Suprapubic skin (tissue), 4 donors: ENCODE data around the gene CRIP2. TPM values are rescaled to one million over a fixed set of nuclear protein-coding genes. Genes with fewer than 3 reads are reported as not detected.

Experiments used
- DNase-seq, 2 donors: peaks; one replicate each; pipeline ENCODE4 v3.0.0-alpha.2; 2019; ENCODE audit warnings: low spot score in 2 of 2
- H3K27ac ChIP-seq: fragments of 200-600 bp; sonication (generic); one replicate; pipeline ENCODE4 v1.5.1; 2019
- H3K27me3 ChIP-seq: fragments of 200-600 bp; sonication (generic); one replicate; pipeline ENCODE4 v1.5.1; 2019
- H3K36me3 ChIP-seq: fragments of 200-600 bp; sonication (generic); one replicate; pipeline ENCODE4 v1.5.1; 2019
- H3K4me1 ChIP-seq: fragments of 200-600 bp; sonication (generic); one replicate; pipeline ENCODE4 v1.5.1; 2019
- H3K4me3 ChIP-seq: fragments of 200-600 bp; sonication (generic); one replicate; pipeline ENCODE4 v1.5.1; 2019; ENCODE audit warnings: mild to moderate bottlenecking
- H3K9me3 ChIP-seq: fragments of 200-600 bp; sonication (generic); one replicate; pipeline ENCODE4 v1.5.1; 2019
- CTCF ChIP-seq, 2 donors: fragments of 200-600 bp in 1 of 2; fragments of 450-650 bp in 1 of 2; sonication (generic) in 1 of 2; IDR thresholded peaks; one replicate each; pipeline ENCODE4 v1.5.1; 2016 to 2019; ENCODE audit warnings: antibody characterized with exemption in 2 of 2, mild to moderate bottlenecking in 1 of 2, moderate library complexity in 1 of 2
- EP300 ChIP-seq: sonication (generic); formaldehyde crosslinking; IDR thresholded peaks from one replicate; pipeline ENCODE4 v1.6.1; 2017; ENCODE audit warnings: antibody characterized with exemption
- POLR2A ChIP-seq, 2 donors: fragments of 450-650 bp; IDR thresholded peaks; one replicate each; pipeline ENCODE4 v1.6.1; 2017; ENCODE audit warnings: antibody characterized with exemption in 2 of 2, mild to moderate bottlenecking in 2 of 2, moderate library complexity in 2 of 2
- POLR2AphosphoS5 ChIP-seq, 3 donors: sonication (generic); formaldehyde crosslinking; IDR thresholded peaks; one replicate each; pipeline ENCODE4 v1.6.1; 2017; ENCODE audit warnings: antibody characterized with exemption in 3 of 3
- WGBS: methylation state at CpG from one replicate; pipeline ENCODE4 v1.1.5; 2018; 5-methylcytosine and 5-hydroxymethylcytosine counted together
- total RNA-seq, 4 donors: library from RNA; depleted of rRNA; stranded (reverse); fragments of >200 nt; gene quantifications; one replicate each; pipeline ENCODE4 v1.1.0, GENCODE V29; 2016

The CRIP2 gene
- total RNA-seq, 4 donors from 2014 or later = 70.7 to 140 (median 104) TPM

GRCh38 chr14:105484069-105484996, 9.7 kb downstream of the CRIP2 start:
- Histone ChIP-seq H3K27me3 (no peaks in the 10 kb centered on the region), H3K4me1 (peaks cover 94% of the 10 kb centered on the region), H3K9me3 (no peaks in the 10 kb centered on the region), H3K27ac (peak overlapping the region; percentile 90), H3K4me3 (no peak overlapping the region), H3K36me3 (peaks cover 1% of the 10 kb centered on the region)
- WGBS = 31% methylated on average over 14 of the region's 20 CpGs
- DNase-seq = peak in 1 of 2 donors; percentile 95
- TF ChIP-seq POLR2AphosphoS5 (IDR thresholded peaks at IDR 0.05) (peak in 2 of 3 donors; percentile 12 to 30), CTCF (IDR thresholded peaks at IDR 0.05) (no peak), POLR2A (IDR thresholded peaks at IDR 0.05) (no peak)

GRCh38 chr14:105484997-105485393, 10.4 kb downstream of the CRIP2 start:
- TF ChIP-seq POLR2AphosphoS5 (IDR thresholded peaks at IDR 0.05) = no peak
- 47% methylated on average over 3 of the region's 16 CpGs for WGBS

GRCh38 chr14:105485739-105486162, 11.1 kb downstream of the CRIP2 start:
- no peaks in the 10 kb centered on the region for H3K27me3 ChIP-seq
- H3K27ac ChIP-seq = peak overlapping the region; percentile 90
- TF ChIP-seq CTCF (IDR thresholded peaks at IDR 0.05) (peak in 1 of 2 donors; percentile 13), EP300 (no peak), POLR2AphosphoS5 (IDR thresholded peaks at IDR 0.05) (no peak), POLR2A (IDR thresholded peaks at IDR 0.05) (no peak)
- H3K4me1 ChIP-seq = peaks cover 97% of the 10 kb centered on the region
- H3K9me3 ChIP-seq = no peaks in the 10 kb centered on the region
- no peak for DNase-seq
- peak overlapping the region; percentile 82 for H3K4me3 ChIP-seq
- 28% methylated on average over 8 of the region's 12 CpGs for WGBS
- H3K36me3 ChIP-seq = no peaks in the 10 kb centered on the region

More at GRCh38 chr14:105484997-105485393, 10.4 kb downstream of the CRIP2 start:
- peaks cover 100% of the 10 kb centered on the region for H3K4me1 ChIP-seq
- no peaks in the 10 kb centered on the region for H3K27me3 ChIP-seq
- H3K27ac ChIP-seq = peak overlapping the region; percentile 90
- no peak overlapping the region for H3K4me3 ChIP-seq
- DNase-seq = no peak
- no peaks in the 10 kb centered on the region for H3K36me3 ChIP-seq
- no peaks in the 10 kb centered on the region for H3K9me3 ChIP-seq

GRCh38 chr14:105486163-105486973, 11.7 kb downstream of the CRIP2 start, which contains the start of gene CRIP1:
Gene CRIP1, plus strand, starts transcription at chr14:105486886. Its CDS starts 374 bp downstream, at chr14:105487260.
- no peaks in the 10 kb centered on the region for H3K36me3 ChIP-seq
- no peaks in the 10 kb centered on the region for H3K9me3 ChIP-seq
- H3K4me1 ChIP-seq = peaks cover 92% of the 10 kb centered on the region
- no peaks in the 10 kb centered on the region for H3K27me3 ChIP-seq
- TF ChIP-seq POLR2A (IDR thresholded peaks at IDR 0.05) (no peak), EP300 (no peak), POLR2AphosphoS5 (IDR thresholded peaks at IDR 0.05) (no peak), CTCF (IDR thresholded peaks at IDR 0.05) (no peak)
- H3K4me3 ChIP-seq = peak within 1 kb of the TSS; percentile 82
- no peak for DNase-seq
- 6% methylated on average over 9 of the region's 56 CpGs for WGBS
- H3K27ac ChIP-seq = peak within 1 kb of the TSS; percentile 90

- peak in 1 of 2 donors; percentile 94 for DNase-seq
- Histone ChIP-seq H3K9me3 (no peaks in the 10 kb centered on the region), H3K27me3 (no peaks in the 10 kb centered on the region), H3K4me1 (peaks cover 92% of the 10 kb centered on the region), H3K4me3 (peak overlapping the region; percentile 82), H3K27ac (peak overlapping the region; percentile 90), H3K36me3 (no peaks in the 10 kb centered on the region)
- TF ChIP-seq EP300 (no peak), POLR2AphosphoS5 (IDR thresholded peaks at IDR 0.05) (peak in 1 of 3 donors; percentile 50), POLR2A (IDR thresholded peaks at IDR 0.05) (peak in 1 of 2 donors; percentile 65)
- WGBS = 3% methylated on average over 22 of the region's 45 CpGs
Observed at GRCh38 chr14:105486974-105487448, 12.4 kb downstream of the CRIP2 start.
